Stomach (tissue), 4 donors: ENCODE data around the gene ABHD4.

ENCODE experiments used
- CTCF ChIP-seq, 7 experiments: fragments of 450-650 bp in 4 of 7; fragments of 200-600 bp in 3 of 7; sonication (generic) in 3 of 7; IDR thresholded peaks; one replicate each; pipeline ENCODE4 v1.5.1; 2016 to 2019; ENCODE audit warnings: antibody characterized with exemption in 7 of 7, control low read depth in 2 of 7, mild to moderate bottlenecking in 1 of 7
- POLR2A ChIP-seq, 4 donors: fragments of 450-650 bp; IDR thresholded peaks; one replicate each; pipeline ENCODE4 v1.6.1; 2016; ENCODE audit warnings: antibody characterized with exemption in 4 of 4, control low read depth in 2 of 4, mild to moderate bottlenecking in 1 of 4, moderate library complexity in 1 of 4

- peak in 5 of 7 experiments; percentile 58 to 98 (median 90) for TF ChIP-seq CTCF (IDR thresholded peaks at IDR 0.05)
- TF ChIP-seq POLR2A (IDR thresholded peaks at IDR 0.05), result no peak
These were observed 27.8 kb upstream of the ABHD4 start for GRCh38 chr14:22570132-22570949.
